Measurements from ENCODE around the gene TMEM108.
A peak's percentile ranks its signal among the peaks of the same experiment; 100 is the strongest.

Gene TMEM108

GRCh38 chr3:133360476-133360875, 322.3 kb downstream of the TMEM108 start:
- no peak for DNase-seq (ENCODE audit: low read depth)

GRCh38 chr3:133361011-133361410, 322.8 kb downstream of the TMEM108 start:
- DNase-seq (ENCODE audit: low read depth) = no peak

- no peak for DNase-seq (ENCODE audit: low read depth)
These were observed 323.2 kb downstream of the TMEM108 start for GRCh38 chr3:133361435-133361834.

- DNase-seq (ENCODE audit: low read depth) = no peak
These were observed 324.3 kb downstream of the TMEM108 start for GRCh38 chr3:133362539-133362938.

- DNase-seq (ENCODE audit: low read depth) = no peak
These were observed 326.5 kb downstream of the TMEM108 start for GRCh38 chr3:133364704-133365103.

- DNase-seq (ENCODE audit: low read depth) = no peak
These were observed 328.7 kb downstream of the TMEM108 start for GRCh38 chr3:133366921-133367320.

- DNase-seq (ENCODE audit: low read depth) = no peak
These were observed 329.2 kb downstream of the TMEM108 start for GRCh38 chr3:133367403-133367802.

- DNase-seq (ENCODE audit: low read depth) = no peak
These were observed 329.8 kb downstream of the TMEM108 start for GRCh38 chr3:133367956-133368355.

- no peak for DNase-seq (ENCODE audit: low read depth)
These were observed 330.3 kb downstream of the TMEM108 start for GRCh38 chr3:133368371-133369067.

GRCh38 chr3:133369068-133369440, 330.9 kb downstream of the TMEM108 start:
- no peak for DNase-seq (ENCODE audit: low read depth)

GRCh38 chr3:133371181-133371580, 333.0 kb downstream of the TMEM108 start:
- no peak for DNase-seq (ENCODE audit: low read depth)

GRCh38 chr3:133371676-133372075, 333.5 kb downstream of the TMEM108 start:
- DNase-seq (ENCODE audit: low read depth) = no peak

- DNase-seq (ENCODE audit: low read depth) = no peak
These were observed 336.7 kb downstream of the TMEM108 start for GRCh38 chr3:133374708-133375402.

GRCh38 chr3:133375403-133375745, 337.2 kb downstream of the TMEM108 start:
- no peak for DNase-seq (ENCODE audit: low read depth)

- no peak for DNase-seq (ENCODE audit: low read depth)
These were observed 338.6 kb downstream of the TMEM108 start for GRCh38 chr3:133376810-133377209.

GRCh38 chr3:133377396-133377795, 339.2 kb downstream of the TMEM108 start:
- no peak for DNase-seq (ENCODE audit: low read depth)

GRCh38 chr3:133379926-133380325, 341.7 kb downstream of the TMEM108 start:
- DNase-seq (ENCODE audit: low read depth) = no peak

- DNase-seq (ENCODE audit: low read depth) = no peak
These were observed 342.5 kb downstream of the TMEM108 start for GRCh38 chr3:133380481-133381225.

GRCh38 chr3:133381346-133382109, 343.3 kb downstream of the TMEM108 start:
- no peak for DNase-seq (ENCODE audit: low read depth)

GRCh38 chr3:133383175-133383574, 345.0 kb downstream of the TMEM108 start:
- no peak for DNase-seq (ENCODE audit: low read depth)

- no peak for DNase-seq (ENCODE audit: low read depth)
These were observed 345.6 kb downstream of the TMEM108 start for GRCh38 chr3:133383741-133384140.

GRCh38 chr3:133384331-133385027, 346.3 kb downstream of the TMEM108 start:
- peak; percentile 14 for DNase-seq (ENCODE audit: low read depth)
